DOHH2 (cell line): Measurements from ENCODE around the gene SYAP1.

ENCODE experiments used
- H3F3A ChIP-seq: fragments of 200-600 bp; sonication (generic), shearing (Covaris generic); 2 replicates; pipeline ENCODE4 v1.6.0; 2016; ENCODE audit warnings: antibody characterized with exemption, mild to moderate bottlenecking; ENCODE audit not compliant: control insufficient read depth, insufficient read depth
- H3K27ac ChIP-seq: fragments of 200-600 bp; sonication (generic); 2 replicates; pipeline ENCODE4 v1.5.1; 2014; ENCODE audit warnings: low read depth, mild to moderate bottlenecking, low read length, moderate library complexity
- H3K27me3 ChIP-seq: fragments of 200-600 bp; sonication (generic); 2 replicates; pipeline ENCODE4 v1.6.1; 2014; ENCODE audit warnings: mild to moderate bottlenecking, low read length, mixed read lengths; ENCODE audit not compliant: control insufficient read depth
- H3K36me3 ChIP-seq: fragments of 200-600 bp; sonication (generic); 2 replicates; pipeline ENCODE4 v1.6.1; 2014; ENCODE audit warnings: mild to moderate bottlenecking, low read length, moderate library complexity, mixed read lengths; ENCODE audit not compliant: control insufficient read depth
- H3K4me1 ChIP-seq: fragments of 200-600 bp; sonication (generic); 2 replicates; pipeline ENCODE4 v1.6.1; 2014; ENCODE audit warnings: mild to moderate bottlenecking, low read length, mixed read lengths; ENCODE audit not compliant: control insufficient read depth
- H3K4me2 ChIP-seq: fragments of 200-600 bp; sonication (generic); 2 replicates; pipeline ENCODE4 v1.6.0; 2014; ENCODE audit warnings: mild to moderate bottlenecking, low read length, moderate library complexity
- H3K4me3 ChIP-seq: fragments of 200-600 bp; sonication (generic); 2 replicates; pipeline ENCODE4 v1.5.1; 2014; ENCODE audit warnings: mild to moderate bottlenecking, low read length, mixed read lengths
- H3K79me2 ChIP-seq: fragments of 200-600 bp; sonication (generic); 2 replicates; pipeline ENCODE4 v1.6.1; 2014; ENCODE audit warnings: mild to moderate bottlenecking, low read length, mixed read lengths; ENCODE audit not compliant: control insufficient read depth
- H3K9me2 ChIP-seq: fragments of 200-600 bp; sonication (generic); replicated peaks from 2 replicates; pipeline ENCODE4 v1.6.1; 2014; ENCODE audit warnings: mild to moderate bottlenecking, low read length, mixed read lengths; ENCODE audit not compliant: control insufficient read depth
- H3K9me3 ChIP-seq: fragments of 200-600 bp; sonication (generic); 2 replicates; pipeline ENCODE4 v1.6.1; 2014; ENCODE audit warnings: antibody characterized with exemption, low read length, mixed read lengths; ENCODE audit not compliant: control insufficient read depth, insufficient read depth
- H4K20me1 ChIP-seq: fragments of 200-600 bp; sonication (generic); 2 replicates; pipeline ENCODE4 v1.6.0; 2014; ENCODE audit warnings: low read depth, mild to moderate bottlenecking, antibody characterized with exemption, low read length, moderate library complexity; ENCODE audit not compliant: control insufficient read depth, insufficient read depth
- EZH2phosphoT487 ChIP-seq: fragments of 200-600 bp; sonication (generic); IDR thresholded peaks from 2 replicates; pipeline ENCODE4 v1.6.1; 2017; ENCODE audit warnings: borderline replicate concordance, mild to moderate bottlenecking, antibody characterized with exemption, low read length, moderate library complexity, mixed read lengths
- TF ChIP-seq, protein P1 (sequence below): fragments of 200-600 bp; sonication (generic); IDR thresholded peaks from one replicate; pipeline ENCODE4 v1.5.1; 2014; ENCODE audit warnings: antibody characterized with exemption, mild to moderate bottlenecking, low read depth, low read length; ENCODE audit not compliant: poor library complexity, severe bottlenecking

Gene SYAP1

GRCh38 chrX:16771483-16772398, 52.3 kb downstream of the SYAP1 start:
- no peaks in the 10 kb centered on the region for H3K27me3 ChIP-seq
- H3K4me1 ChIP-seq: peaks cover 3% of the 10 kb centered on the region
- H3K9me2 ChIP-seq: no peaks in the 10 kb centered on the region
- H3K79me2 ChIP-seq: no peaks in the 10 kb centered on the region
- TF ChIP-seq, protein P1, sequence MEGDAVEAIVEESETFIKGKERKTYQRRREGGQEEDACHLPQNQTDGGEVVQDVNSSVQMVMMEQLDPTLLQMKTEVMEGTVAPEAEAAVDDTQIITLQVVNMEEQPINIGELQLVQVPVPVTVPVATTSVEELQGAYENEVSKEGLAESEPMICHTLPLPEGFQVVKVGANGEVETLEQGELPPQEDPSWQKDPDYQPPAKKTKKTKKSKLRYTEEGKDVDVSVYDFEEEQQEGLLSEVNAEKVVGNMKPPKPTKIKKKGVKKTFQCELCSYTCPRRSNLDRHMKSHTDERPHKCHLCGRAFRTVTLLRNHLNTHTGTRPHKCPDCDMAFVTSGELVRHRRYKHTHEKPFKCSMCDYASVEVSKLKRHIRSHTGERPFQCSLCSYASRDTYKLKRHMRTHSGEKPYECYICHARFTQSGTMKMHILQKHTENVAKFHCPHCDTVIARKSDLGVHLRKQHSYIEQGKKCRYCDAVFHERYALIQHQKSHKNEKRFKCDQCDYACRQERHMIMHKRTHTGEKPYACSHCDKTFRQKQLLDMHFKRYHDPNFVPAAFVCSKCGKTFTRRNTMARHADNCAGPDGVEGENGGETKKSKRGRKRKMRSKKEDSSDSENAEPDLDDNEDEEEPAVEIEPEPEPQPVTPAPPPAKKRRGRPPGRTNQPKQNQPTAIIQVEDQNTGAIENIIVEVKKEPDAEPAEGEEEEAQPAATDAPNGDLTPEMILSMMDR: no peak
- no peak for TF ChIP-seq EZH2phosphoT487
- H3K36me3 ChIP-seq: no peaks in the 10 kb centered on the region
- no peak overlapping the region for H3K27ac ChIP-seq
- H3K4me3 ChIP-seq: no peak overlapping the region
- no peaks in the 10 kb centered on the region for H3K9me3 ChIP-seq
- H3F3A ChIP-seq: no peaks in the 10 kb centered on the region
- no peaks in the 10 kb centered on the region for H4K20me1 ChIP-seq
- H3K4me2 ChIP-seq: no peak overlapping the region

GRCh38 chrX:16772460-16772859, 53.0 kb downstream of the SYAP1 start:
- no peaks in the 10 kb centered on the region for H3K9me2 ChIP-seq
- no peak overlapping the region for H3K4me3 ChIP-seq
- H3K9me3 ChIP-seq: no peaks in the 10 kb centered on the region
- peaks cover 3% of the 10 kb centered on the region for H3K4me1 ChIP-seq
- no peaks in the 10 kb centered on the region for H3K79me2 ChIP-seq
- TF ChIP-seq EZH2phosphoT487: no peak
- TF ChIP-seq, protein P1: no peak
- H3K4me2 ChIP-seq: no peak overlapping the region
- H3F3A ChIP-seq: no peaks in the 10 kb centered on the region
- no peaks in the 10 kb centered on the region for H4K20me1 ChIP-seq
- no peaks in the 10 kb centered on the region for H3K27me3 ChIP-seq
- no peaks in the 10 kb centered on the region for H3K36me3 ChIP-seq
- no peak overlapping the region for H3K27ac ChIP-seq

DNA sequence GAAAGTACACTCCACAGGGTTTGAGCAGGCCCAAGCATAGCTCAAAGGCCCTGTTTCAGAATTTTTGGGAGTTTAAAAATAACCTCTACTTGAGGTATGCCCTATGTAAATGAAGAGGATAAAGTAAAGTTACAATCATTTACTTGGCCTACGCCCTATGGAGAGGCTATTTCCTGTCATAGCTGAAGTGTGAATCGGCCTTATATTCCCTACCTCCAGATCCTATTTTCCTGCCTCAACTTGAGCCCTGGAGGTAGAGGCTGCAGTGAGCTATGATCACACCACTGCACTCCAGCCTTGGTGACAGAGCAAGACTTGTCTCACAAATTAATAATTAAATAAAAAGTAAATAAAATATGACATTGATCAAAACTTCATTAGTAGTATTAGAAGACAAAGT, 55.3 kb downstream of the SYAP1 start:
- H3K9me3 ChIP-seq: no peaks in the 10 kb centered on the region
- peaks cover 3% of the 10 kb centered on the region for H3K4me1 ChIP-seq
- no peak overlapping the region for H3K4me3 ChIP-seq
- H3F3A ChIP-seq: no peaks in the 10 kb centered on the region
- H3K9me2 ChIP-seq: no peaks in the 10 kb centered on the region
- no peaks in the 10 kb centered on the region for H4K20me1 ChIP-seq
- TF ChIP-seq EZH2phosphoT487: no peak
- TF ChIP-seq, protein P1: no peak
- H3K4me2 ChIP-seq: no peak overlapping the region
- H3K27me3 ChIP-seq: no peaks in the 10 kb centered on the region
- no peaks in the 10 kb centered on the region for H3K36me3 ChIP-seq
- no peaks in the 10 kb centered on the region for H3K79me2 ChIP-seq
- H3K27ac ChIP-seq: no peak overlapping the region
